Heart right ventricle (tissue), 16 donors: ENCODE results near the gene FILIP1L. TPM values are rescaled to one million over a fixed set of nuclear protein-coding genes. Genes with fewer than 3 reads are reported as not detected.

Experiments used
- ATAC-seq, 8 donors: fragments of 200-7000 bp; cut with Tn5 transposase; one replicate each; pipeline ENCODE4 v1.9.1; 2020; ENCODE audit warnings: mild to moderate bottlenecking in 8 of 8, moderate library complexity in 8 of 8, moderate number of reproducible peaks in 1 of 8
- DNase-seq, 2 donors: peaks; one replicate each; pipeline ENCODE4 v3.0.0-alpha.2; 2020
- H3K27ac ChIP-seq, 10 donors: fragments of 200-600 bp; sonication (generic) in 2 of 10; one replicate each; pipeline versions ENCODE4 v1.5.0 to v1.8.0; 2020 to 2022; ENCODE audit warnings: mild to moderate bottlenecking in 3 of 10
- H3K27me3 ChIP-seq, 7 donors: fragments of 200-600 bp; one replicate each; pipeline ENCODE4 v1.8.0; 2021 to 2022; ENCODE audit warnings: mild to moderate bottlenecking in 2 of 7
- H3K36me3 ChIP-seq, 9 donors: fragments of 200-600 bp; sonication (generic) in 1 of 9; one replicate each; pipeline versions ENCODE4 v1.5.0 to v1.8.0; 2020 to 2022; ENCODE audit warnings: mild to moderate bottlenecking in 2 of 9
- H3K4me1 ChIP-seq, 9 donors: fragments of 200-600 bp; sonication (generic) in 1 of 9; one replicate each; pipeline versions ENCODE4 v1.5.0 to v1.8.0; 2020 to 2022; ENCODE audit warnings: mild to moderate bottlenecking in 4 of 9
- H3K4me3 ChIP-seq, 10 donors: fragments of 200-600 bp; sonication (generic) in 2 of 10; one replicate each; pipeline versions ENCODE4 v1.5.0 to v1.8.0; 2020 to 2022; ENCODE audit warnings: mild to moderate bottlenecking in 7 of 10, moderate library complexity in 2 of 10
- H3K9me3 ChIP-seq, 11 donors: fragments of 200-600 bp in 10 of 11; sonication (generic) in 2 of 11; one replicate each; pipeline versions ENCODE4 v1.5.0 to v1.8.0; 2013 to 2022; ENCODE audit warnings: mild to moderate bottlenecking in 2 of 11, control low read depth in 1 of 11, moderate library complexity in 1 of 11
- CTCF ChIP-seq, 9 donors: fragments of 200-600 bp; sonication (generic) in 2 of 9; IDR thresholded peaks; one replicate each; pipeline versions ENCODE4 v1.5.0 to v1.8.0; 2021 to 2022; ENCODE audit warnings: antibody characterized with exemption in 9 of 9, mild to moderate bottlenecking in 5 of 9, moderate library complexity in 1 of 9
- WGBS, 2 donors: extraction: QIAGEN DNeasy Blood & Tissue Kit; methylation state at CpG; one replicate each; pipeline ENCODE4 v1.1.7; 2013; ENCODE audit warnings: inconsistent platforms in 1 of 2; 5-methylcytosine and 5-hydroxymethylcytosine counted together
- intact Hi-C, 10 donors: fragments of 100-400 bp; cut with DNase I; formaldehyde crosslinking; loops; one replicate each; pipeline versions ENCODE4 v1.11.1 to v1.14.2; 2022
- polyA plus RNA-seq, 2 donors: library from polyadenylated mRNA; stranded (reverse); fragments of 200-250 nt; gene quantifications; one replicate each; pipeline ENCODE4 v1.2.3, GENCODE V29; 2013
- total RNA-seq, 10 donors: library from RNA; stranded (reverse); fragmentation: NEBNext Ultra II Directional in 3 of 10; extraction: Animal tissue kit (Norgen Biotek cat#: 25700) in 3 of 10; gene quantifications; one replicate each; pipeline versions ENCODE4 v1.2.1 to v1.2.4, GENCODE V29; 2021 to 2023
- donor health status: Arrhythmogenic right ventricular cardiomyopathy.
- donor health status: ischemic (EF 13 %, LVEDD 7.1; RV severe dilation, severe dysfunction).
- donor health status: healthy with polysubstance abuse.
- donor health status: DM: no; HTN: yes; CAD: no.
- donor health status: DM: no; HTN: no; CAD: no.
- donor health status: ischemic (EF 25% LVEDD 6.9; RV normal size, moderate dysfunction).
- donor health status: ischemic (EF 25% LVEDD 5.7; RV mildly dilated, moderate dysfunction).
- donor health status: healthy.
- donor health status: DM: yes; HTN: yes; CAD: no.
- donor health status: Ischemic cardiomyopathy.
- donor health status: ischemic (EF 35%, LVEDD 5.7; RV mildly dilated, moderate dysfunction).
- donor health status: nonischemic (EF 11% LVEDD 7.7; RV severe dilation, severe dysfunction).
- donor health status: DM: yes; HTN: yes; CAD: no.
- donor health status: PGD.
- donor health status: ischemic (EF 29% LVEDD 5.4; RV normal size, mild dysfunction).
- donor health status: nonischemic (EF 23%, LVEDD 6.1; RV moderate dilation, normal function).

FILIP1L gene
- total and polyA plus RNA-seq, 12 donors = 15.9 to 134 (median 64.3) TPM

- no peaks in the 10 kb centered on the region for H3K27me3 ChIP-seq
- intact Hi-C loops = loop anchor here in 8 of 10 donors (5.0 kb wide), 3 partner anchors 237 to 762 kb away; no protein-coding TSS in a partner anchor
- peaks cover 0 to 20% (median 13%) of the 10 kb centered on the region in 9 donors for H3K4me1 ChIP-seq
- H3K27ac ChIP-seq = no peak overlapping the region
- DNase-seq = no peak
- no peak for TF ChIP-seq CTCF (IDR thresholded peaks at IDR 0.05)
- no peak for ATAC-seq
- no peak overlapping the region for H3K4me3 ChIP-seq
- H3K9me3 ChIP-seq = no peaks in the 10 kb centered on the region
- WGBS, 2 donors = 91 to 99% methylated on average over 3 of the region's 3 CpGs
- peaks cover 0 to 18% (median 0%) of the 10 kb centered on the region in 9 donors for H3K36me3 ChIP-seq
Measured at GRCh38 chr3:99829844-99830243, 284.5 kb downstream of the FILIP1L start.

DNA sequence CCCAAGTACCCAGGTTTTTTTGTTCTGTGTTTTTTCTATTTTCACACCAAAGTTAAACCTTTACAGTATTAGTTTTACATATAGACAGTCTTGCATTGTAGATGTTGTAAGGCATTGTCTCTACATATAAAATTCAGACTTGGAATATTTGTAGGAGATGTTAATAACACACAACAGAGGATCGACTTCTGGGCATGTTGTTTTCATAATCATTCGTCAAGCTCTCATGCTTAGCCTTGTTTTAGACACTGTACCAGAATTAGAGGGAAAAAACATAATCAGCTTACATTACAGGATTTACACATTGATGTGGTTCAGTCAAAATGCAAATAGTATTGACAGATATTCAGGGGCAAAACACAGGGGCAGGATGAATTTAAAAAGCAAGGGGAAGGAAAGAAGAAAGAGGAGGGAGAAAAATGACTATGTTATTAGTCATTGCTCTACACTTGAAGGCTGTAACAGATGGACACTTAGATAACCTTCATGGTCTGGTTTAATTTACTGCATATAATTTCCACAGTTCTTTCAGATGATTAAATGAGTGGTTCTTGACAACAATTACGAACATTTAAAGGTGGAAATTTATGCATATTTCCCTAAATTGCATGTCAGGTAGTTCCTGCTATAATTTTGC, 289.2 kb downstream of the FILIP1L start:
- ATAC-seq (no peak), DNase-seq (no peak)
- no peaks in the 10 kb centered on the region for H3K27me3 ChIP-seq
- no peaks in the 10 kb centered on the region for H3K9me3 ChIP-seq
- H3K36me3 ChIP-seq = peaks cover 0 to 15% (median 0%) of the 10 kb centered on the region in 9 donors
- TF ChIP-seq CTCF (IDR thresholded peaks at IDR 0.05) = no peak
- no peaks in the 10 kb centered on the region for H3K4me1 ChIP-seq
- 82 to 86% methylated on average over 3 of the region's 3 CpGs for WGBS, 2 donors
- intact Hi-C loops = loop anchor here in 1 of 10 donors (5.0 kb wide), 1 partner anchor 767 kb away; no protein-coding TSS in a partner anchor
- no peak overlapping the region for H3K27ac ChIP-seq
- H3K4me3 ChIP-seq = no peak overlapping the region

DNA sequence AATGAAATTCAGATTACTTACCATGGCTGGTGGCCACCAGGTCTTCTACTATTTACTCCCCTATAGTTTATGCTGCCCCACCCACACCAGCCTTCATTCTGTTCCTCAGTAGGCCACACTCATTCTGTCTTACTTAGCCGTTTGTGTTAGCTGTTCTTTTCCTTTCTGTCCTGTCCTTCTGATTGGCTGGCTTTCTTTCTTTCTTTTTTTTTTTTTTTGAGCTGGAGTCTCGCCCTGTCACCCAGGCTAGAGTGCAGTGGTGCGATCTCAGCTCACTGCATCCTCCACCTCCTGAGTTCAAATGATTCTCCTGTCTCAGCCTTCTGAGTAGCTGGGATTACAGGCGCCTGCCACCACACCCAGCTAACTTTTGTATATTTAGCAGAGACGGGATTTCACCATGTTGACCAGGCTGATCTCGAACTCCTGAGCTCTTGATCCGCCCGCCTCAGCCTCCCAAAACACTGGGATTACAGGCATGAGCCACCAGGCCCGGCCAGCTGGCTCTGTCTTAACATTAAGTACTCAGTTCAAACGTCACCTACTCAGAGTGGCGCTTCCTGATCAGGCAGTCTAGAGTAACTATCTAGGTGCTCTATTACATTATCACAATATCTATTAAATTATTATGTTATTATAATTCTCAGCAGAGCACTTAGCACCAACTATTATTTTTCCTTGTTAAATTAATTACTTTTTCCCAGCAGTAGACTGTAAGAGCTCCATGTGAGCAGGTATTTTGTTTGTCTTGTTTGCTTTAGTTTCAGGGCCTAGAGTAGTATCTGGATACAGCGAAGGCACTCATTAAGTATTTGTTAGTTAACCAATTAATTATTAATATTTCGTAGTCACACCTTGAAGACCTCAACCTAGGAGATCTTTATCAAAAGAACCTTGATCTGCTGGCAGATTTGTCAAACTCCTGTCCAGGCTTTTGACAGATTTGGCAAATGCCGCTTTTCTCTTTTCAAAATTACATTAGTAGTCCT, 290.3 kb downstream of the FILIP1L start:
- 84 to 86% methylated on average over 14 of the region's 14 CpGs for WGBS, 2 donors
- peaks cover 0 to 5% (median under 1%) of the 10 kb centered on the region in 9 donors for H3K4me1 ChIP-seq
- H3K27ac ChIP-seq = no peak overlapping the region
- DNase-seq = no peak
- peaks cover 0 to 3% (median 0%) of the 10 kb centered on the region in 9 donors for H3K36me3 ChIP-seq
- no peak overlapping the region for H3K4me3 ChIP-seq
- intact Hi-C loops = no loop called here
- H3K9me3 ChIP-seq = no peaks in the 10 kb centered on the region
- ATAC-seq = no peak
- no peaks in the 10 kb centered on the region for H3K27me3 ChIP-seq
- no peak for TF ChIP-seq CTCF (IDR thresholded peaks at IDR 0.05)

GRCh38 chr3:99818818-99819217, 295.5 kb downstream of the FILIP1L start:
- peak overlapping the region in 3 of 10 donors; percentile 72 to 85 (median 79) for H3K4me3 ChIP-seq
- no peak overlapping the region for H3K27ac ChIP-seq
- intact Hi-C loops = loop anchor here in 1 of 10 donors (10.0 kb wide), 1 partner anchor 896 kb away; no protein-coding TSS in a partner anchor
- H3K27me3 ChIP-seq = no peaks in the 10 kb centered on the region
- 91 to 94% methylated on average over 2 of the region's 2 CpGs for WGBS, 2 donors
- no peaks in the 10 kb centered on the region for H3K9me3 ChIP-seq
- no peak for TF ChIP-seq CTCF (IDR thresholded peaks at IDR 0.05)
- ATAC-seq (no peak), DNase-seq (no peak)
- peaks cover 0 to 23% (median 19%) of the 10 kb centered on the region in 9 donors for H3K4me1 ChIP-seq
- no peaks in the 10 kb centered on the region for H3K36me3 ChIP-seq
